WTC11 (cell line): ENCODE data around the gene XAB2. TPM values are rescaled to one million over a fixed set of nuclear protein-coding genes. Genes with fewer than 3 reads are reported as not detected.

Experiments used
- ATAC-seq: fragments of 200-7000 bp; cut with Tn5 transposase; 2 replicates; pipeline ENCODE4 v1.10.0; 2021; ENCODE audit warnings: mild to moderate bottlenecking, moderate library complexity
- CTCF ChIA-PET: fragments of 300-600 bp; sonication (Branson Sonifier 250); formaldehyde crosslinking; loops from one replicate; lab custom pipeline; 2021; ENCODE audit warnings: antibody characterized with exemption; lab: Charles Lee
- POLR2A ChIA-PET: fragments of 350-600 bp; sonication (Branson Sonifier 250); formaldehyde crosslinking; loops from one replicate; lab custom pipeline; 2021; ENCODE audit warnings: antibody characterized with exemption; lab: Charles Lee
- DNase-seq: peaks from one replicate; pipeline ENCODE4 v3.0.0; 2021; ENCODE audit warnings: low spot score
- H3K27ac Mint-ChIP-seq: 2 replicates; pipeline ENCODE4 v1.8.0; 2021; ENCODE audit warnings: mixed read lengths
- H3K27me3 Mint-ChIP-seq: 2 replicates; pipeline ENCODE4 v1.8.0; 2021; ENCODE audit warnings: low read depth, mild to moderate bottlenecking, moderate library complexity, mixed read lengths
- H3K36me3 Mint-ChIP-seq: 2 replicates; pipeline ENCODE4 v1.8.0; 2021; ENCODE audit warnings: mixed read lengths
- H3K4me1 Mint-ChIP-seq: 2 replicates; pipeline ENCODE4 v1.8.0; 2022; ENCODE audit warnings: mixed read lengths
- H3K4me3 Mint-ChIP-seq: 2 replicates; pipeline ENCODE4 v1.8.0; 2021; ENCODE audit warnings: mild to moderate bottlenecking, moderate library complexity, mixed read lengths
- H3K9me3 Mint-ChIP-seq: 2 replicates; pipeline ENCODE4 v1.8.0; 2021; ENCODE audit warnings: mixed read lengths
- AFF4 ChIP-seq: sonication (generic); formaldehyde crosslinking; IDR thresholded peaks from 2 replicates; pipeline ENCODE4 v1.8.1; 2023; ENCODE audit warnings: mild to moderate bottlenecking, missing genetic modification reagents, borderline replicate concordance
- AR ChIP-seq: fragments of 250-450 bp; sonication (Bioruptor Pico); IDR thresholded peaks from 2 replicates; pipeline ENCODE4 v1.9.0; 2021; ENCODE audit warnings: mild to moderate bottlenecking
- ATF6 ChIP-seq: sonication (generic); formaldehyde crosslinking; IDR thresholded peaks from 2 replicates; pipeline ENCODE4 v1.8.1; 2023; ENCODE audit warnings: mild to moderate bottlenecking, missing genetic modification reagents
- CREM ChIP-seq: sonication (generic); formaldehyde crosslinking; IDR thresholded peaks from 2 replicates; pipeline ENCODE4 v1.8.1; 2022; ENCODE audit warnings: mild to moderate bottlenecking, missing genetic modification reagents, moderate library complexity
- JAZF1 ChIP-seq: fragments of 250-450 bp; sonication (Bioruptor Pico); IDR thresholded peaks from 2 replicates; pipeline ENCODE4 v1.9.0; 2021; ENCODE audit warnings: moderate library complexity, mild to moderate bottlenecking, inconsistent platforms
- MYBL2 ChIP-seq: sonication (generic); formaldehyde crosslinking; IDR thresholded peaks from 2 replicates; pipeline ENCODE4 v1.8.1; 2023; ENCODE audit warnings: mild to moderate bottlenecking, moderate library complexity, missing genetic modification reagents
- NFATC4 ChIP-seq: fragments of 250-450 bp; sonication (Bioruptor Pico); IDR thresholded peaks from 2 replicates; pipeline ENCODE4 v1.9.0; 2021; ENCODE audit warnings: mild to moderate bottlenecking
- NR2C2 ChIP-seq: sonication (generic); formaldehyde crosslinking; IDR thresholded peaks from 2 replicates; pipeline ENCODE4 v1.8.0; 2022; ENCODE audit warnings: mild to moderate bottlenecking, missing genetic modification reagents
- OVOL2 ChIP-seq: fragments of 250-450 bp; sonication (Bioruptor Pico); IDR thresholded peaks from 2 replicates; pipeline ENCODE4 v1.9.0; 2021; ENCODE audit warnings: mild to moderate bottlenecking, borderline replicate concordance
- ZNF138 ChIP-seq: sonication (generic); formaldehyde crosslinking; conservative IDR thresholded peaks from 2 replicates; pipeline ENCODE4 v1.8.1; 2022; ENCODE audit warnings: mild to moderate bottlenecking, moderate library complexity, missing genetic modification reagents
- ZNF219 ChIP-seq: sonication (generic); formaldehyde crosslinking; IDR thresholded peaks from 2 replicates; pipeline ENCODE4 v1.8.0; 2023; ENCODE audit warnings: missing genetic modification reagents, mild to moderate bottlenecking, borderline replicate concordance
- ZNF263 ChIP-seq: sonication (generic); formaldehyde crosslinking; IDR thresholded peaks from 2 replicates; pipeline ENCODE4 v1.8.1; 2022; ENCODE audit warnings: low read depth, mild to moderate bottlenecking, moderate library complexity, missing genetic modification reagents
- ZNF396 ChIP-seq: fragments of 250-450 bp; sonication (Bioruptor Pico); IDR thresholded peaks from 2 replicates; pipeline ENCODE4 v1.8.0; 2021; ENCODE audit warnings: mild to moderate bottlenecking, moderate library complexity, borderline replicate concordance
- ZNF416 ChIP-seq: fragments of 250-450 bp; sonication (Bioruptor Pico); IDR thresholded peaks from 2 replicates; pipeline ENCODE4 v1.9.0; 2021; ENCODE audit warnings: mild to moderate bottlenecking, inconsistent platforms
- ZNF423 ChIP-seq: fragments of 250-450 bp; sonication (Bioruptor Pico); IDR thresholded peaks from 2 replicates; pipeline ENCODE4 v2.1.2; 2022; ENCODE audit warnings: mild to moderate bottlenecking, moderate library complexity
- ZNF671 ChIP-seq: fragments of 250-450 bp; sonication (Bioruptor Pico); IDR thresholded peaks from 2 replicates; pipeline ENCODE4 v1.8.0; 2021; ENCODE audit warnings: mild to moderate bottlenecking
- ZSCAN18 ChIP-seq: fragments of 250-450 bp; sonication (Bioruptor Pico); IDR thresholded peaks from 2 replicates; pipeline ENCODE4 v2.1.2; 2022; ENCODE audit warnings: mild to moderate bottlenecking, moderate library complexity
- total RNA-seq: library from RNA; stranded (reverse); gene quantifications from 3 replicates; pipeline ENCODE4 v1.2.3, GENCODE V29; 2021

The XAB2 gene
- total RNA-seq, 1 experiment from 2014 or later, result 65.7 TPM

- no peak for TF ChIP-seq AFF4 (CRISPR knock-in tag)
- no peak for TF ChIP-seq ATF6 (CRISPR knock-in tag)
- no peak for TF ChIP-seq MYBL2
- TF ChIP-seq ZNF423, result no peak
- TF ChIP-seq ZSCAN18 (CRISPR knock-in tag), result no peak
- no peak for TF ChIP-seq ZNF263
- TF ChIP-seq ZNF671 (CRISPR knock-in tag), result no peak
- TF ChIP-seq, all 79 proteins: peak for 0
These were observed 23.7 kb downstream of the XAB2 start (continued) for GRCh38 chr19:7605490-7606222.

GRCh38 chr19:7603919-7604318 lies 25.4 kb downstream of the XAB2 start:
- Mint-ChIP-seq H3K4me3 (no peak overlapping the region), H3K27ac (no peak overlapping the region), H3K9me3 (no peaks in the 10 kb centered on the region)
- CTCF ChIA-PET, result interaction anchor here (2.4 to 5.3 kb wide), 3 partner anchors 8 to 36 kb away, joined by 6 to 87 read pairs (median 16); partner anchors contain the start of genes CAMSAP3, PET100 and XAB2
- no peak for DNase-seq
- TF ChIP-seq JAZF1 (CRISPR knock-in tag) (no peak), ZNF396 (CRISPR knock-in tag) (no peak)
- TF ChIP-seq, all 79 proteins: peak for 0
- ATAC-seq, result no peak
- H3K27me3 Mint-ChIP-seq, result no peaks in the 10 kb centered on the region
- POLR2A ChIA-PET, result interaction anchor here (1.5 kb wide), 1 partner anchor 36 kb away, joined by 5 read pairs; no protein-coding TSS in a partner anchor
- H3K36me3 Mint-ChIP-seq, result peaks cover 3% of the 10 kb centered on the region
- peaks cover 10% of the 10 kb centered on the region for H3K4me1 Mint-ChIP-seq

GRCh38 chr19:7602935-7603497 lies 26.3 kb downstream of the XAB2 start:
- TF ChIP-seq NFATC4 (CRISPR knock-in tag) (no peak), CREM (no peak), ZNF219 (CRISPR knock-in tag) (no peak), OVOL2 (no peak), ZNF671 (CRISPR knock-in tag) (no peak), ZNF423 (no peak), ZNF416 (CRISPR knock-in tag) (no peak), NR2C2 (CRISPR knock-in tag) (no peak), AR (CRISPR knock-in tag) (no peak), ZNF138 (no peak)
- no peaks in the 10 kb centered on the region for H3K27me3 Mint-ChIP-seq
- POLR2A ChIA-PET, result no interaction called here
- peaks cover 3% of the 10 kb centered on the region; the same call in 1 of the 2 replicates for H3K36me3 Mint-ChIP-seq
- CTCF ChIA-PET, result interaction anchor here (0.6 to 5.3 kb wide), 3 partner anchors 35 to 383 kb away, joined by 3 to 87 read pairs (median 4); no protein-coding TSS in a partner anchor
- no peak overlapping the region for H3K27ac Mint-ChIP-seq
- no peak overlapping the region for H3K4me3 Mint-ChIP-seq
- no peak for DNase-seq
- ATAC-seq, result no peak
- H3K9me3 Mint-ChIP-seq, result no peaks in the 10 kb centered on the region
- H3K4me1 Mint-ChIP-seq, result peaks cover 12% of the 10 kb centered on the region
